K562 (cell line): ENCODE data around the gene LAMA3. TPM values are rescaled to one million over a fixed set of nuclear protein-coding genes. Genes with fewer than 3 reads are reported as not detected.
A peak's percentile ranks its signal among the peaks of the same experiment; 100 is the strongest.

Experiments
- ATAC-seq: fragments of 200-7000 bp; cut with Tn5 transposase; 3 replicates; pipeline ENCODE4 v1.9.1; 2020; ENCODE audit warnings: moderate library complexity
- BruUV-seq: library from RNA; stranded (reverse); fragments of 400-500 nt; replicated peaks from 2 replicates; lab custom pipeline; 2021; lab: Mats Ljungman, UMichigan
- CTCF ChIA-PET: fragments of 300-600 bp; formaldehyde crosslinking; extraction: SDS; loops from one replicate; lab custom pipeline; 2021; ENCODE audit warnings: low intra/inter-chr PET ratio; lab: Yijun Ruan, JAX
- POLR2A ChIA-PET: fragments of 300-600, 350-650 bp; sonication (Branson Sonifier 250); formaldehyde crosslinking; extraction: SDS; loops from one replicate; lab custom pipeline; 2021; ENCODE audit warnings: antibody characterized with exemption, inconsistent platforms; lab: Yijun Ruan, JAX
- DNase-seq, 4 experiments: peaks; one replicate each; pipeline versions ENCODE4 v3.0.0 to v3.0.0-alpha.2; 2011 to 2018; ENCODE audit warnings: low spot score in 3 of 4, mixed read lengths in 3 of 4; ENCODE audit errors: extremely low read depth in 1 of 4
- FAIRE-seq: peaks from 2 replicates; lab custom pipeline; 2011; peaks lifted over from hg19 to GRCh38; lab: Jason Lieb, UNC
- H2AFZ ChIP-seq: 2 replicates; pipeline ENCODE4 v1.6.0; 2011; ENCODE audit warnings: low read depth, low read length, control low read depth, inconsistent platforms
- H3K27ac ChIP-seq: fragments of 200-600 bp; 3 replicates; pipeline ENCODE4 v1.8.0; 2011; ENCODE audit warnings: low read depth, mild to moderate bottlenecking, control low read depth, inconsistent platforms, low read length, moderate library complexity, mixed read lengths; ENCODE audit errors: extremely low read depth
- H3K27me3 ChIP-seq, 2 experiments: fragments of 300-600 bp in 1 of 2; 2 replicates in 1 of 2; 3 replicates in 1 of 2; pipeline versions ENCODE4 v1.6.0 to v1.8.0; 2011; ENCODE audit warnings: inconsistent platforms in 2 of 2, low read length in 2 of 2, mild to moderate bottlenecking in 1 of 2, mixed read lengths in 1 of 2, moderate library complexity in 1 of 2; ENCODE audit not compliant: control insufficient read depth in 2 of 2, insufficient read depth in 2 of 2
- H3K36me3 ChIP-seq: fragments of 300-600 bp; 3 replicates; pipeline ENCODE4 v1.8.0; 2011; ENCODE audit warnings: mild to moderate bottlenecking, low read length, inconsistent platforms; ENCODE audit not compliant: control insufficient read depth, insufficient read depth
- H3K4me1 ChIP-seq, 2 experiments: fragments of 200-600 bp in 1 of 2; replicated peaks in 1 of 2; 2 replicates in 1 of 2; 3 replicates in 1 of 2; pipeline versions ENCODE4 v1.5.1 to v1.8.0; 2011; ENCODE audit warnings: inconsistent platforms in 2 of 2, low read length in 2 of 2, mild to moderate bottlenecking in 1 of 2, mixed read lengths in 1 of 2, moderate library complexity in 1 of 2; ENCODE audit not compliant: control insufficient read depth in 2 of 2, insufficient read depth in 2 of 2
- H3K4me2 ChIP-seq: 2 replicates; pipeline ENCODE4 v1.6.1; 2011; ENCODE audit warnings: low read length, control low read depth, inconsistent platforms, mixed read lengths; ENCODE audit not compliant: insufficient read depth
- H3K4me3 ChIP-seq: fragments of 200-600 bp; sonication (generic), shearing (Covaris generic); 2 replicates; pipeline ENCODE4 v1.5.1; 2016; ENCODE audit warnings: control low read depth, inconsistent platforms
- H3K79me2 ChIP-seq: fragments of 200-600 bp; 3 replicates; pipeline ENCODE4 v1.8.0; 2011; ENCODE audit warnings: low read length, inconsistent platforms; ENCODE audit not compliant: control insufficient read depth, insufficient read depth
- H3K9ac ChIP-seq, 2 experiments: 2 replicates each; pipeline versions ENCODE4 v1.6.0 to v1.6.1; 2011; ENCODE audit warnings: low read depth in 2 of 2, low read length in 2 of 2, control low read depth in 1 of 2, inconsistent platforms in 1 of 2, mild to moderate bottlenecking in 1 of 2, mixed read lengths in 1 of 2; ENCODE audit not compliant: insufficient read depth in 1 of 2
- H3K9me1 ChIP-seq: one replicate; pipeline ENCODE4 v1.6.0; 2011; ENCODE audit warnings: inconsistent platforms, mild to moderate bottlenecking, low read length, moderate library complexity; ENCODE audit not compliant: control insufficient read depth, insufficient read depth
- H3K9me3 ChIP-seq: replicated peaks from 2 replicates; pipeline ENCODE4 v1.5.1; 2011; ENCODE audit warnings: low read depth, low read length, inconsistent platforms; ENCODE audit not compliant: control insufficient read depth, insufficient read depth
- H4K20me1 ChIP-seq: replicated peaks from 2 replicates; pipeline ENCODE4 v1.6.1; 2011; ENCODE audit warnings: low read length, inconsistent platforms, mixed read lengths; ENCODE audit not compliant: control insufficient read depth, insufficient read depth
- EZH2 ChIP-seq: IDR thresholded peaks from 2 replicates; pipeline ENCODE4 v1.6.1; 2012; ENCODE audit warnings: low read depth, mild to moderate bottlenecking, inconsistent platforms, low read length, borderline replicate concordance
- ZNF174 ChIP-seq: fragments of 250-450 bp; sonication (Bioruptor Pico); IDR thresholded peaks from 2 replicates; pipeline ENCODE4 v1.4.0; 2020; ENCODE audit warnings: mild to moderate bottlenecking
- WGBS: fragments of 100-300 bp; shearing (Covaris generic); methylation state at CpG from one replicate; pipeline ENCODE4 v1.1.6; 2016; ENCODE audit warnings: low coverage, mixed read lengths; ENCODE audit not compliant: insufficient coverage; ENCODE audit errors: missing lambda C conversion rate; 5-methylcytosine and 5-hydroxymethylcytosine counted together
- in situ Hi-C: fragments of 300-500 bp; cut with MboI; formaldehyde crosslinking; loops from 4 replicates; pipeline ENCODE4 v1.15.0; 2018; ENCODE audit warnings: inconsistent platforms, mixed read lengths
- intact Hi-C: fragments of 100-400 bp; cut with micrococcal nuclease; formaldehyde crosslinking; loops from 2 replicates; pipeline ENCODE4 v1.14.2; 2022
- polyA plus RNA-seq, 8 experiments: library from polyadenylated mRNA; depleted of rRNA in 4 of 8; stranded (reverse) in 5 of 8; unstranded in 3 of 8; fragments of >200 nt; fragmentation: Nextera tagmentation in 2 of 8; fragmentation: Illumina TruSeq in 1 of 8; extraction: Ambion mirVana in 2 of 8; extraction: Trizol in 1 of 8; gene quantifications; 2 replicates each; pipeline versions ENCODE4 v1.2.1 to v1.2.3, GENCODE V29; 2011 to 2014; ENCODE audit warnings: inconsistent platforms in 1 of 8, missing spikeins in 1 of 8
- total RNA-seq, 7 experiments: library from RNA; depleted of rRNA in 6 of 7; stranded (reverse); fragments of >200 nt in 6 of 7; fragmentation: Illumina TruSeq in 2 of 7; extraction: Trizol in 2 of 7; gene quantifications; 2 replicates each; pipeline versions ENCODE4 v1.2.1 to v1.2.3, GENCODE V29; 2011 to 2021; ENCODE audit warnings: low replicate concordance in 1 of 7

The LAMA3 gene
- total and polyA plus RNA-seq, 9 of the 15 experiments (the other 6 are each of a cell fraction or from before 2014, with no cell fraction given): 0.07 TPM; not detected in 8

DNA sequence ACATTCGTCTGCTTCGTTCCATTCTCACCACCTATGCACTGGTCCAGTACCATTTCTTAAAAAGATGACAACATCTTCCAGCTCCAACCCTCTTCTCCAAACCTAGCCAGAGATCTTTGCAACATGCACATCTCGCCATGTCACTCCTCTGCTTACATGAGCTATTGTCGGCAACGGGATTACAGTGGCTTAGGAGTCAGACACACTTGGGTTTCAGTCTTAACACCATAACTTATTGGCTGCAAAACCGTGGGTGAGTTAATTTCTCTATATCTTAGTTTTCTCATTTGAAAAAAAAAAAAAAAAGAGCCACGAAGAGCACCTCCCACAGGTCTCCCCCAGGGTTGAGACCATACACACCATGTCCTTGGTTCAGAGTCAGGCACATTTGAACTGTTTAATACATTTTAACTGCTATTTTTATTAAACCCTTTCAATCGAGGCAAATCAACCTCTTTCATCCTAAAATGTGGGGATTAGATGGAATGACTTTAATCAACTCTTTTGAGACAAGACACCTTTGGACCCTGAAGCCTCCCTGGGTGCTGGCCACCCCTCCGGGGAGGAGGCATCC is 27.4 kb upstream of the LAMA3 start:
- DNase-seq (no peak), ATAC-seq (no peak; the same call in 2 of the 3 replicates), FAIRE-seq (peak; percentile 19)
- Histone ChIP-seq H4K20me1 (peaks cover 8% of the 10 kb centered on the region), H3K27ac (no peak overlapping the region), H3K4me2 (no peak overlapping the region), H3K9ac (no peak overlapping the region; a peak in 1 of 4 replicates), H2AFZ (no peak overlapping the region), H3K4me1 (peaks cover 0 to 7% of the 10 kb centered on the region in 2 experiments; a peak in 1 of 5 replicates), H3K9me1 (no peaks in the 10 kb centered on the region), H3K9me3 (no peaks in the 10 kb centered on the region), H3K27me3 (peaks cover 34 to 41% of the 10 kb centered on the region in 2 experiments), H3K36me3 (no peaks in the 10 kb centered on the region), H3K79me2 (no peaks in the 10 kb centered on the region), H3K4me3 (no peak overlapping the region)
- TF ChIP-seq ZNF174 (CRISPR knock-in tag) (no peak), EZH2 (peak; percentile 85)
- WGBS: 3% methylated on average over 9 of the region's 9 CpGs
- ChIA-PET POLR2A (interaction anchor here (0.6 to 1.2 kb wide), 4 partner anchors 15 to 125 kb away, joined by 3 to 4 read pairs (median 3); no protein-coding TSS in a partner anchor), CTCF (no interaction called here)
- intact Hi-C loops: no loop called here
- BruUV-seq: no TSS peak
- in situ Hi-C loops: no loop called here
